Stimulated activated CD8-positive, alpha-beta memory T cell treated with anti-CD3 and anti-CD28 coated beads, Interleukin-4, amount 100 ng/mL, for 24 hours (primary cell): ENCODE results near the gene PCYT1A.

Source experiments
- DNase-seq: peaks from one replicate; pipeline ENCODE4 v3.0.0-alpha.2; 2020; ENCODE audit warnings: low read depth

Gene PCYT1A

DNA sequence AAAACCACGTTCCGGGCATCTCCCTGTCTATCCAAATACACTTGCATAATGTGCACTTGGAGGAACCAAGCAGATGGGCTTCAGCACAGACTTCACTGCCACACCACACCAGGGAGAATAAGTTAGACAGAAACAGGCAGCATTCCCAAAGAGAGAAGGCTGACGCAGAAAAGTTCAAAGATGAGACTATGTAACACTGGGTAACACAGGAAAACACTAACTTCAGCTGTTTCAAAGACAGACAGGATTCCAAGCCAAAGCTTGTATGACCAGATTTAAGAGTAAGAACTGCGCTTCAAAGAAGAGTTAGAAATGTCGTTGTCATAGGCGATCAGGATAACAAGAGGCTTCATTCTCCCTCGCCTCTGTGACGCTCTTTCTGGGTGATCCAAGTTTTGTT, 51.3 kb downstream of the PCYT1A start:
- DNase-seq = no peak

DNA sequence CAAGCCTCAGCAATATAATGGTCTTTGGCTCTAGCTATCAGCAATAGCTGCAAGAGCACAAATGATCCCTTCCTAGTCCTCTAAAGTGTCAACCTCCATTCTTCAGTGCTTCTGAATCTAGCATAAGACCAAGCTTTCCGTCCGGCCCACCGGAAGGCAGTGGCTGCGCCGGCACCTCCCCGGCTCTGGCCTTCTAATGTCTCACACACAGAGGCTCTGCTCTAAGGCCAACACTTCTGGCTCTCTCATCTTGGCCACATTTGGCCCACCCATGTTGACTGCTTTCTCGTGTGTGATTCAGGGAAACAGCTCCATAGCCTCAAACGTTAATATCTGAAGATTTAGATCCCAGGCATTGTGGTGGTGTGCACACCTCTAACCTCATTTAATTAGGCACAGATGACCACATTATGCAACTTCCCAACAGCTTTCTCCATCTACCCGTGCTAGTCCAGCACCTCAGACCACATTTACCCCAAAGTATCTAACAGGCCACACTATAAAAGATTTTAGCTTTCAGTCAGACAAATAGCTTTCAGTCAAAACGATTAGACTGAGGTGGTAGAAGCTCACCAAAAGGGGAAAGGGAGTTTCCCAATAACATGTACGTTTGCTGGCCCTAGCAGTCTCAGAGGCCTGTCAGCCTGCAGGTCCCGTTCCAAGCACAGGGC, 51.9 kb downstream of the PCYT1A start:
- no peak for DNase-seq

DNA sequence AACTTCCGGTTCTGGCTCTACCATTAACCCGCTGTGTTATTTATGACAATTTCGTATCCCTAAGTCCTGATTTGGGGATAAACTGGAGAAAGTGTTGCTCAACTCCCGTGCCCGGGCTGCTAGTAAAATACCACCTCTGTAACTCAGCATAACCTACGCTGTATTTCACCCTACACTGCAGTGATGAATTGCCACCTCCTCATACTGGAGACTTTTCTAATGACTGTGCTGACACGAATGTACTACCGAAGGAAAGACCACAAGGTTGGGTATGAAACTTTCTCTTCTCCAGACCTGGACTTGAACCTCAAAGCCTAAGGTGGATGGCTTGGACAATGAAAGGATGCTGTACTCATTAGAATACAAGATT, 54.7 kb downstream of the PCYT1A start:
- DNase-seq = no peak

DNA sequence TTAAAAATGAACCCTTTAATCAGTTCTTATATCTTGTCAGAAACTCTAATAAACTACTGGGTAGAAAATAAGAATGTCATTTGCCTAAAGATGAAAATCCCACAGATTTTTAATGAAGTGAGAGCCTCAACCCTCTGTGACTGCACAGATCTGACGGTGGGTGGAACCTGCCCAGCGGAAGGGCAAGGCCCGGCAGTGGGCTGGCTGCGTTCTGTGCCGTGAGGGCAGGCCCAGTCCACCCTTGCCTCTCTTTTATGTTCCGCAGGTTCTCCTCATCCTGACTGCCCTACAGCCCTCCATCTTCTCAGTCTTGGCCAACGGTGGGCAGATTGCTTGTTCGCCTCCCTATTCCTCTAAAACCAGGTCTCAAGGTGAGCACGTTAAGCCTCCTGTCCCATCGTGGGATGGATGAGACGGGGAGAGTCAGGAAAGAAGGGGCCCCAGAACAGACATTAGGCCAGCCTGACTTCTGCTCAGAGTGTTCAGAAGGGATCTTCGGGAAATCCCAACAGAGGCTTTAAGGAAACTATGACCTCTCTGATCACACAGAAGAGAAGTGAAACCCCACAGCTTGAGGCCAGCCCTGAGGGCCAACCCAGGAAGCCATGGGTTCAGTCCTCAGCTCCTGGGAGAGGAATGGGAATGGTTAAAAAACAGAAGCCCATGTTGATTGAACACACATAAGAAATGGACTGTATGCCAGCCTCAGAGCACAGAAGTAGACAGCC, 55.2 kb downstream of the PCYT1A start:
- DNase-seq = no peak

- no peak for DNase-seq
Observed at GRCh38 chr3:196227629-196228493, 59.7 kb downstream of the PCYT1A start.

GRCh38 chr3:196227121-196227561, 60.4 kb downstream of the PCYT1A start:
- DNase-seq = no peak

DNA sequence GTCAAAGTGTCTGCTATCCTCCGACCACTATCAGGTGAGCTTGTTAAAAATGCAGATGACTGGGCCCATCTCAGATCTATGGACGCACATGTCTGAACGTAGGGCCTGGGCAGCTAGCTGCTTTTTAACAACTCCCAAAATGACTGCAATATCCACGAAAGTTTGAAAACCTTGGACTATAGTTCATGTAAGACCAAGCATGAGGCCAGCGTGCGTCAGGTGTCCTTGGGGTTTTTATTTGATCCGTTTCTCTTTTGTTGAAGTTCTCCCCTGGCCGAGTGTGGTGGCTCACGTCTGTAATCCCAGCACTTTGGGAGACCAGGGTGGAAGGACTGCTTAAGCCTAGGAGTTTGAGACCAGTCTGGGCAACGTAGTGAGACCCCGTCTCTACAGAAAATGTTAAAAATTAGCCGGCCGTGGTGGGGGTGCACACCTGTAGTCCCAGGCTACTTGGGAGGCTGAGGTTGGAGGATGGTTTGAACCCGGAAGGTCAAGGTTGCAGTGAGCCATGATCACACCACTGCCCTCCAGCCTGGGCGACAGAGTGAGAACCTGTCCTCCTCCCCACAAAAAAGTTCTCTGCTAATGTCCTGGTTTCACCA, 61.7 kb downstream of the PCYT1A start:
- DNase-seq = no peak

- no peak for DNase-seq
Observed at GRCh38 chr3:196225086-196225485, 62.4 kb downstream of the PCYT1A start.

DNA sequence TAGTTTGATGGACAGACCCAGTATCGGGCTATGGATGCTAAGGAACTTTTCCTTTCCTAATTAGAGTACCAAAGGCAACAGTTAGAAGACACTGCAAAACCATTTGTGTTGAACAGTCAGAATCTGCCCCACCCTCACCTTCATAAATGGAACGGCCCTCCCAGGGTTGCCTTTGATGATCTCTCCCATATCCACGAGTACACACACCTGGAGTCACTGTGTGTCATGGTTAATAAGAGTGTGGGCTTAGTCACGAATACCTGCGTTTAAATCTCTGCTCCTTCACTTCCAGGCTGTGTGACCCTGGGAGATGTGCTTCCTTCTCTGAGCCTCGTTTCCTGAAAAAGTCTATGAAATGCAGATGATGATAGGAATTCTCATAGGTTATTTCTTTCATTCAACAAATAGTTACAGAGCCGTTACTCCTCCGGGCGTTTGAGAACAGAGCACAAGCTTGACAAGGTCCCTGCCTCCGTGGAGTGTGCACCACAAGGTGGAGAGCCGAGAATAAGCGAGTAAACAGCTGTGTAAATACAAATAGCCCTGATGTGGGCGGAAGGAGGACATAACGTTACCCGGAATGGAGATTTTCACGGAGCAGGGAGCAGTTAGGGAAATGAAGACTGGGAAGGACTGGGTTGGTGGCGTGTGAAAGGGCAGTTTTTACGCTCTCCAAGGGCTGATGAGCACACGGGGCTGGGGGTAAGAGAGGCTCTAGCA, 64.5 kb downstream of the PCYT1A start:
- no peak for DNase-seq

DNA sequence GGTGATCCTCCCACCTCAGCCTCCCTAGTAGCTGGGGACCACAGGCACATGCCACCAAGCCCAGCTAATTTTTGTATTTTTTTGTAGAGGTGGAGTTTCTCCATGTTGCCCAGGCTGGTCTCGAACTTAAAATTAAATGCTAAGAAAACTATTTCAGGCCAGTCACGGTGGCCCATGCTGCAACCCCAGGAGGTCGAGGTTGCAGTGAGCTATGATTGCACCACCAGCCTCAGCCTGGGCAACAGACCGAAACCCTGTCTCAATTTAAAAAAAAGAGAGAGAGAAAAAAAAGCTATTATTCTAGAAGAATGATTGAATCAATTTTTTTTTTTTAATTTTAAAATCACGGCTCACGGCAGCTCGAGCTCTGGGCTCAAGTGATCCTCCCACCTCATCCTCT, 66.5 kb downstream of the PCYT1A start:
- DNase-seq = no peak

DNA sequence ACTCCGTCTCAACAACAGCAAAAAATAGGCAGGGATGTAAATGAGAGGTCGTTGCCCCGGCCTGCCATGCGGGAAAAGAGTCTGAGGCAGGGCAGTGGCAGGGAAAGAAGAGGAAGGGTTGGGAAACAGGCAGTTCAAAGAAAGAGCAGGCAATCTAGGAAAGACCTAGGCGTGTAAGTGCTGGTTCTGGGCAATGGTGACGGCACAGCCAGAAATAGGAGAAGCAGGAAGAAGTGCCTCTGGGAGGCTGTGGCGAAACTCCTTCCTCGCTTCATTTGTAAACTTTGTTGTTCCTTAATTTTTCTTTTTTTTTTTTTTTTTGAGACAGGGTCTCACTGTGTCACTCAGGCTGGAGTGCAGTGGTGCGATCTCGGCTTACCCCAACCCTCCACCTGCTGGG, 66.9 kb downstream of the PCYT1A start:
- DNase-seq = no peak

DNA sequence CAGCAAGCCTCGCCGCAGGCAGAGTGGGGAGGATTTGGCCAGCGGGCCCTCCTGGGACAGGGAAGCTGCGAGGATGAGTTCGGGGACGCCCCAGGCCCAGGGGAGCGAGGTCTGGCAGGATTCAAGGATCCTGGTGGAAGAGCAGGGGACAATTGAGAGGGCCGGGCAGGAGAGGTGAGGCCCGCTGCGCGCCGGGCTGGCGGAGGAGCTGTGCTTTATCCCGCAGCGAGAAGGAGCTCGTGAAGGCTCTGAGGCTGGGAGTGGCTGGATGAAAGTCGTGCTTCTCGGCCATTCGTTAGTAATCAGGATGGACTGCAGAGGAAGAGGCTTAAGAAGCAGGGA, 67.6 kb downstream of the PCYT1A start:
- no peak for DNase-seq

- peak; percentile 17 for DNase-seq
Observed at GRCh38 chr3:196219194-196219969, 68.1 kb downstream of the PCYT1A start.

GRCh38 chr3:196218155-196218712, 69.3 kb downstream of the PCYT1A start:
- no peak for DNase-seq

GRCh38 chr3:196217307-196218154, 70.0 kb downstream of the PCYT1A start:
- DNase-seq = no peak

DNA sequence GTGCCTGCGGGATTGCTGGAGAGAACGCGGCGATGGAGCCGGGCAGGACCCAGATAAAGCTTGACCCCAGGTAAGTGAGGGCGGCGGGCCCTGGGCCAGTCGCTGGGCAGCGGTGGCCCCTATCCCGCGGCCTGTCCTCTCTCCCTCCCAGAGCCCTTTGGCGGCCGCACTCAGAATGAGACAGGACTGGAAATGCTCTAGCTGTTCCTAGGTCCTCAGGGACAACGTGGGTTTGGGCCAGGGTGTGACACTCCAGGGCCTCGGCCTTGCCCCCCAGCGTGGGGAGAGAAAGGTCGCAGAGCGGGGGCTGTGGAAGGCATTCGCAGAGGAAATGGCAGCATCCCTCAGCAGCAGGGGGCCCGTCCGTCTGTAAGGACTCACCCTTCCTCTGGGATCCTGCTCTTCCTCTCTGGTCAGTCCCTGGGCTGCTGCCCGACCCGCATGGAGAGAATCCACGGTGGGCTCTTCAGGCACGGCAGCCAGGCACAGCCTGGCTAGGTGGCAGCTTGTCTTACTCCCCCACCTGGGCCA, 70.8 kb downstream of the PCYT1A start:
- no peak for DNase-seq

DNA sequence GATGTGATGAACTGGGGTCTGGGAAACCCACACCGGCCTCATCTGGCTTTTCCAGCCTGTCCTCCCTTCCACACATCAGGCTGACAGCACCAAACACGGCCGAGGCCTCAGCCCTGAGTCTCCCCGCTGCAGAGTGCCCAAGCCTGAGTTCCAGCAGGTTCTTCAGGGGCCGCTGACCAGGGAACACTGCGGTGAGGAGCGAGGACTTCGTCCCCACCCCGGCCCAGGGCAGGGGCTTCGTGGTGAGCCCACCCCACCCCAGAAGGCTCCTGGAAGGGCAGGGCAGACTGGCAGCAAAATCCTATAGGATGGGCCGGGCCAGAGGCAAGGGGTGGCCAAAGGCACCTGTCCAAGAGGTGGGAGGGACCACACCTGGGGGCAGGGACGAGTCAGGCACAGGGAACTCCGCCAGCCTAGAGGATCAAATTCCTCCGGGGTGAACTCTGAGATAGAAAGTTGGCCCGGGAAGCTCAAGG, 71.4 kb downstream of the PCYT1A start, which contains the start of gene SLC51A:
SLC51A (plus strand) TSS at position 446 of the 476 bp plus-strand sequence. CDS start 179 bp downstream, outside the sequence.
- no peak for DNase-seq

DNA sequence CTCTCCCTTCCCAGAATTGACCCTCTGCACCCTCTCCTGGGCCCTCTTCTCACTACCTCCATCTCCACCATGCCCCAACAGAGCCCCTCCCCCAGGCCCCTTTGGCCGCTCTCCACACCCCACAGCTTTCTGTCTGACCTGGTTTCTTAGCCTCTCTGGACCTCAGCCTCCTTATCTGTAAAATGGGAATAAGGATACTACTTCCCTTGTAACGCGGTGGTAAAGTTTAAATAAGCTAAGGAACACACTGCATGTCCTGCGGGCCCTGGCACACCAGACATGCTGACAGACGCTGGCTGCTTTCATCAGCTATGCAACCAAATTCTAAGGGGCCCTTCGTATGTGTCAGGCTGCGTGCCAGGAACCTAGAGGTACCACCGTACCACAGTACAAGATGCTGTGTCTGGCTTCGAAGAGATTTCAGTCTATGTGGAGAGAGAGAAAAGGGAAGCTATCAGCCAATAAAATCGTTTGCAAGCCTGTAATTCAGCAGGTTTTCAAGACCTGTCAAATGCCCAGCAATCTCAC, 72.0 kb downstream of the PCYT1A start:
- no peak for DNase-seq
